HG03095 (cell line): Measurements from ENCODE around the gene CKS1B.

Source experiments
- ATAC-seq: cut with Tn5 transposase; IDR thresholded peaks from one replicate; pipeline ENCODE4 v1.9.1; 2021; ENCODE audit warnings: moderate library complexity; ENCODE audit not compliant: unreplicated experiment

The CKS1B gene

GRCh38 chr1:155000411-155000725 is 25.9 kb downstream of the CKS1B start:
- no peak for ATAC-seq

GRCh38 chr1:155000726-155001424 is 26.4 kb downstream of the CKS1B start:
- peak; percentile 39 for ATAC-seq

DNA sequence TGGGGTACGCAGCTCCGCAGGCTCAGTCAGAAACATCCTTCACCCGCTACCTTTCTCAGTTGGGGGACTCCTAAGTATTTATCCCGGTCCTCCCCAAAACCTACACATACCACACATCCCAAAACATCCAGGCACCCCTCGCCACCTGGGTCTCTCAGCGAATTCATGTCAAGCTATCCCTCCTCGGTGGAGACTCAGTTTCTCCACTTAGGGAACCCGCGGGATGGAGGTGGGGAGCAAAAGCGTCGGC is 26.9 kb downstream of the CKS1B start:
- peak; percentile 5 for ATAC-seq

DNA sequence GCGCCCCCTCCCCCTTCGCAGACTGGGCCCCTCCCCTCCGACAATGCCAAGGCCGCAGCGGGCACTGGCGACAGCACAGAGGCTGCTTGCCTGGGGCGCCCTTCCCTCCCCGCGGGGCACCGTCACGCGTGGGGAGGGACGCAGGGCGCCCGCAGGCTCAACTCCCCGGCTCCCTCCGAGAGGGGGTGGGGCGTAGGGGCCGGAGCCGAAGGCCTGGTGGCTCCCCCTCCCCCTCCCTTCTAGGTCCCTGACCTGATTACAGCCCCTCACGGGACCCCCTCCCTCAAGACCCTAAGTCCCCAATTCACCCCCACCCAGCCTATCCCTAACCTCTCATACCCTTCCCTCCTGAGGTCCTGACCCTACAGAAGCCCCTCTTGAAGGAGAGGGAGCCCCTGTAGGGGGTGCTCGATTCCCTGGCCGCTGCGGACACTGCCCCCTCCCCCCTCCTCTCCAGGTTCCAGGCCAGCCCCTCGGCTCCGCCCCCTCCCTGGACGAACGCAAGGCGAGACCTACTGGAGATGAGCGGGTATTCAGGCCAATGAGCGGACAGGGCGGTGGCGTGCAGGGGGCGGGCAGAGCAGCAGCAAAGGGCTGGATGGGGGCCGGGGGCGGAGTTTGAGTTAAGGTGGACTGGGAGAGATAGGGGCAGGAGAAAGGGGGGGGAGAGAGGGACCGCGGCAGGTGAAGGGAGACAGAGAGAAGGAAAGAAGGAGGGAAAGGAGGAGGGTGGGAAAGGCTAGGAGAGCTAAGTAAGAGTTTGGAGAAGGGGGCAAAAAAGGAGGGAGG is 27.4 kb downstream of the CKS1B start:
- peak; percentile 44 for ATAC-seq

DNA sequence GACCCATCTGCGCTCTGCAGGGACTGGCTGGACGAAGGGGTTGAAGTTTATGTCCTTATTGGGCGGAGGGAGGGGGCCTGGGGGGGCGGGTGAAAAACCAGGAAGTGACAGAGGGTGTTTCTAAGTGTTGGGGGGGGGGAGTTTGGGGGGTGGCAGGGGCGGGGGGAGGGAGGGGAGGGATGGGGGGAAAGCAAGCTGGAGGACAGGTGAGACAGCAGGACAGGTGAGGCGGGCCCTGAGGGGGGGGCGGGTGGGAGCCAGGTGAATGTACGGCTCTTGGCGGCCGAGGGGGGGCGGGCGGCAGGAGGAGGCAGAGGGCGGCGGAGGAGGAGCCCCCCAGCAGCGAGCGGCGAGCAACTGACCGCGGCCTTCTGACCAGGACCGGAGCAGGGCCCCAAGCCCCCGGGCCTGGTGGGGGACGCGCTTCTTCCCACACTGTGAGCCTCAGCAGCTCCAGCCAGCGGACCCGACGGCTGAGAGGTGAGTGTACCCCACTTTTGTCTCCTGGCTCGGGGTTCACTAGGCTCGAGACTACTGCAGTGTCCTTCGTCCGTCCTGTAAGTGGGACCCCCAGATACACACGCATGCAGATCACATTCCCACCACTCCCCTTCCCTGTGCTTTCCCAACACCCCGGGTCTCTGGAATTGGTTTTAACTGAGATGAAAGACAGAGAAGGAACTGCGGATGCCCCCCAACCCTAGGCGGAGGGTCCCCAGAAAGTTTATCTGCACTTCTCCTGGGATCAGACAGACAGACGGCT is 28.2 kb downstream of the CKS1B start, which contains the start of gene ZBTB7B:
Gene ZBTB7B (plus strand): TSS at position 339 of the 763 bp plus-strand sequence. CDS start 11,859 bp downstream, outside the sequence.
- no peak for ATAC-seq

DNA sequence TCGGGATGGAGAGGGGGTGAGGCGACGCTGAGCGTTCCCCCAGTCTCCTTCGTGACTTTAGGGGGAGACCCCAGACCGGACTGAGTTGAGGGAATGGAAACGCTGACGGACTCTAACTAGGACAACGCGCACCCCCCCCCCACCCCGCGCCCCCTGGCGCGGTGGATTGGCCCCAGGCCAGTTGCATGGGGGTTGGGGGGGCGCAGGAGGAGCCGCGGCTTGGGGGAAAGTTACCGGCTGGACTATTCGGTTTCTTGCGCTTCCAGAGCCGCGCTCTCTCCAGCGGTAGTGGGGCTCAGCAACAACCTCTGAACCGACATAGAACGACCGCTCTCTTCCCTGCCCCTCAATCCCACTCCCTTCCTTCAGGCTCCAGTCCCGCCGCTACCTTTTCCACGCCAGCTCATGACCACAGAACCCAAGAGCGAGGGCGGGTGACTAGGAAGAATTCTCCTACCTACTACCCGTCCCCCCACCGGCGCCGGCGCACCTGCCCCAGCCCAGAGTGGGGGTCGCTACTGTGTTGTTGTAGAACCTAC is 28.8 kb downstream of the CKS1B start:
- no peak for ATAC-seq

DNA sequence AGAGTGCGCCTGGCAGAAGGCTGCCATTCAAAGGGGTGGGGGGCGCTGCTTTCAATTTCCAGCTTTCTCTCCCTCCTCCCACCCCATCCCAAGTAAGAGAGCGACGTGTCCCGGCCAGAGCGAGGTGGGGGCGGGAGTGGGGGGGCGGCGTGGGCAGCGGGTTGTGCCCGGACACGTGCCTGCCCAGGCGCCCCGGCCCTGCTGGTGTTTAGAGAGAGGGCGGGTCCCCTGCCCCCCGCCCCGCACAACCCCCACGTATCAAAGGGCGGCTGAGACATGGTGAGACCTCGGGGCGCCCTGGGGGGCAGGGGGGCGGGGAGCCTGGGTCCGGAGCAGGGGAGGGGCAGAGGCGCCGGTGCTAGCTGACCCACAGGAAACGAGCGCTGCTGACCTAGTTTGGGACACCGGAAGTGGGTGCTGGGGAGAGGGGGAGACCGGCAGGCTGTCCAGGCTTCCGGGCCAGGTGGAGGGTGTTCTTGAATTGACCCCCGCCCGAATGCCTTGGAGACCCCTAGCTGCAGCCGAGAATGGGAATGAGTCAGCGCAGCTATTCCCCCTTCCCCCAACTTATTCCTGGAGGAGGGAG is 29.4 kb downstream of the CKS1B start:
- no peak for ATAC-seq

DNA sequence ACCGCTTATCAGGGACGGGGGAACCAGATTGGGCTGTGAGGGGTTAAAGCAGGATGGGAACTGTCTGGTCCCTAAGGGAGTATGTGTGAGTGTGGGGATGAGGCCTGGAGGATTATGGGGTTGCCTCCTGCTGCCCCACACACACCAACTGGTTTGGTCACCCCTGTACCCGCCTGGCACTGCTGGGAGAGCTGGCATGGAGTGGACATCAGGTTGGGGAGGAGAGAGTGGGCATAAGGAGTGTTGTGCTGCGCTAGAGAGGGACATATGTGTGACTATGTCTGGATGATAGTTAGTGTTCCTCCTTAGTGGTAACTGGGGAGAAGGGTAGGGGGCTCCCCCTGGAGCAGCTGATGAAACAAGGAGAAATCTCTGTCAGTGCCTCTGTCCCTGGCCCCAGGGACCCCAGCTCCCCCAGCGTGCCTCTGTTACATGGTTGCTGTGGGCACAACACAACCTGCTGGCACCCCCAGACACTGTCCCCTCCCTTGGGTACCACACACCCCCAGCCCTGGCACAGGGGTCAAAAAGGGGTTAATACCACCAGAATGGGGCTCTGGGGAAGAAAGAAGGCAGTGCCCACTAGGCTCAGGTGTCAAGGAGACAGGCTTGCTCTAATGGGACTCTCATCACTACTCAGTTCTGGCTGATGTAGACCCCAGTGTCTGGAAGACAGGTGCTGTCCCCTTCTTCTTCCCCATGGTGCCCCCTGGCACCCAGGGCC is 30.0 kb downstream of the CKS1B start:
- no peak for ATAC-seq

DNA sequence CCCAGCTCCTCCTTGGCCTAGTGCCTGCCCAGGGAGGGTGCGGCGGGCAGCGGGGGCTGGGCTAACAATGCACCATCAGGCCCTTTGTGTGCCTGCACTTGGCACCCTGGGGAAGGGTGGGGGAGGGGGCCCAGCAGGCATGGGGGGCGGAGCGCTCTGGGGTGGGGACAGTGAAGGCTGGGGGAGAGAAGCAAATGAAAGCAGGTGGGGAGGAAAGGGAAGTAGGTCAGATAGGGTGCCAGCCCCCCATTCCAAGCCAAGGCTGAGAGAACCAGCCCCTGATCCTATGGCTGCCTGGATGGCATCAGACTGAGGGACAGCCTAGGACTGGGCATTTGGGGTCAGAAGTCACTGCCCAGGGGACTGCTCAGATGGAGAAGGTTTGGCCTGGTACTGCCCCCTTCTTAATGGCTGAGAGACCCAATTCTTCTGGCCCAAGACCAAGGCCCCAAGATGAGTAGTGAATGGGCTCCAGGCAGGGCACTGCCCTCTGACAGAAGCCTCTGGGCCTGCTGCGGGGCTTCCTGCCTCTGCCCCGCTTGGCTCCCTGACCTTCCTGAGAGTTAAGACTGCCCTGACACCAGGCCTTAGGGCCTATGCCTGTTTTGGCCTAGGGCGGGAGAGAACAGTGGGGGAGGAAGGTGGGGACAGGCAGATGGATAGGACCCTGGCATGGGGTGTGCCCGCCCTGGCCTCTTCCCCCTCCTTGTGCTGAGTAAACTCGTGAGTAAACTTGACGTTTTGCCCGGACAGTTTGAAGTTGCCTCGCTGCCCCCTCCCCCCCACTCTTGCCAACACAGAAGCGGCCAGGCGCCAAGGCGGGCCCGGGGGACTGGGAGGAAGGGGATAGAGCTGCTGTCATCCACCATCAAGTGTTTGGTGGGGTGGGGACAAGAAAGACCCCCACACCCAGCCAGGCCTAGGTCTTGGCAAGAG is 30.9 kb downstream of the CKS1B start:
- no peak for ATAC-seq

DNA sequence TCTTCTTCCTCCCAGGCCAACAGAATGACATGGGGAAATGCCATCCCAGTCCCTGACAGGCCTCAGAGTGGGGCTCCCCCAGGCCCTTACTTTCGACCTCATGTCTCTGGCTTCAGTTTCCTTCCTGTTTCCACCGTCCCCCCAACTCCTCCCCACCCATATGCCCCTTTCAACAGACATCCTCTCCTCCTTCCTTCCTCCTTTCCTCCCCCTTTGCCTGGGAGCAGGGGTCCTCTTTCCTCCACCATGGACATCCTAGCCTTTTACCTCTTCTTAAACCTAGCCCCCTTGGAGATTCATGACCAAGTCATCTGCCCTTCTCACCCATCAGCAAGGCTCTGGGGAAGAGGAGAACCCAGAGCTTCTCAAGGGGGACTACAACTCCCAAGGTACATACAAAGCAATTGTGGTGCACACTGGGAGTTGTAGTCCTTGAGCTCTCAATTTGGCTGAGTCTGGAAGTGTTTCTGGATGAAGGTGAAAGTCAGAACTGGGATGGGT is 32.2 kb downstream of the CKS1B start:
- ATAC-seq, result no peak

- no peak for ATAC-seq
Measured at GRCh38 chr1:155007251-155007828, 32.9 kb downstream of the CKS1B start.

DNA sequence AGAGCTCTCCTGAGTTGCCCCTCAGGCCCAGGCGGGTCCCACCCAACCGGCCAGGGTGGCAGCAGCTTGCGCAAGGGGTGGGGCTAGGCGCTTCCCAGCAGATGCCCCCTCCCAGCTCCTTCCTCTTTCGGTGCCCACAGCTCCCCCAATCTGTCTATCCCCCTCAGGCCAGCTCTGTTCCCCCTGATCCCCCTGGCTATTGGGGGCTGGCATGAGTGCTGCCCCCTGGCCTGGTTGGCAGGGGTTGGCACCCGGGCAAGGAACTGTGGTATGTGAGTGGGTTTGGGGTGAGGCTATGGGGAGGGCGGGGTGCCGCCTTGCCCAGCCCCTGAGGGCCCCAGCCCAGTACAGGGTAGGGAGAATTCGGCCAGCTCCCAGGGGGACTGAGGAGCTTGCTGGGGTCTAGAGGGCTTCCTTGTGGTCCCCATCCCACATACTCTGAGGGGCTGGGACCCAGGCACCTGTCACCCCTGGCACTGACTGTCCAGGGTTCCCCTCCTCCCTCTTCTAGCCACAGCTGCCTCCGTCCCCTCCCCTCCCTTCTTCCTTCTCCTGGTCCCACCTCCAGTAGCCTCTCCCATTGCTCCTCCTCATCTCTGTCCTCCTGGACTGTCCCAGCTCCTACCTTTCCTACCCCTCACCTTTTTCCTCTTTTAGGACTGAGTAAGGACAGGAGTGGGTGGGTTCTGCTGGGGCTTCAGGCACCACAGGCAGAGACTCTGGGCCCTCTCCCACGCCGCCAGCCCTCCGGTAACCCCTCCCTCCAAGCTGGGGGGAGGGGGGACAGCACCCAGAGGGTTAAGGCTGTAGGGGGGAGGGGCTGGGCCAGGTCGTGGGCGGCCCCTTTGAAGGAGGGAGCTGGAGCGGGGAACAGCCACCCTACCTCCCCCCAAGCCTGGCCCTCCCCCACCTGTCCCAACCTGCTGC is 33.8 kb downstream of the CKS1B start:
- no peak for ATAC-seq

GRCh38 chr1:155009221-155009711 is 34.8 kb downstream of the CKS1B start:
- no peak for ATAC-seq

DNA sequence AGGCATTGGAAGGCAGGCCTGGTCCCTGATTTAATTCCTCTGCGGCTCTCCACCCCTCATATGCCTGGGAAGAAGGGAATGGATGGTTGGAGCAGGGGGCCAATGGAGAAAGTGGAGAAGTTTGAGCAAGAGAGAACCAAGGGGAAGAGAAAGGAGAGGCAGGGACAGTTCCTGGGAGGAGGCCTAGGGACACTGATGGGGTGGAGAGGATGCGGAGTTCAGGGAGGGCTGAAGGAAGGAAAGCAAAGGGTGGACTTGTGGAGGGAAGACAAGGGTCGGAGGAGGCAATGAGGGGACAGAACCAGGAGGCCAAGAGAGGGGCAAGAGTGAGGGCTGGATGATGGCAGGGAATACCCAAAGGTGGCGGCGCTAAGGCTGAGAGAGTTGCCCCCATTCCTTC is 35.3 kb downstream of the CKS1B start:
- no peak for ATAC-seq

- no peak for ATAC-seq
Measured at GRCh38 chr1:155010211-155010918, 35.9 kb downstream of the CKS1B start.

DNA sequence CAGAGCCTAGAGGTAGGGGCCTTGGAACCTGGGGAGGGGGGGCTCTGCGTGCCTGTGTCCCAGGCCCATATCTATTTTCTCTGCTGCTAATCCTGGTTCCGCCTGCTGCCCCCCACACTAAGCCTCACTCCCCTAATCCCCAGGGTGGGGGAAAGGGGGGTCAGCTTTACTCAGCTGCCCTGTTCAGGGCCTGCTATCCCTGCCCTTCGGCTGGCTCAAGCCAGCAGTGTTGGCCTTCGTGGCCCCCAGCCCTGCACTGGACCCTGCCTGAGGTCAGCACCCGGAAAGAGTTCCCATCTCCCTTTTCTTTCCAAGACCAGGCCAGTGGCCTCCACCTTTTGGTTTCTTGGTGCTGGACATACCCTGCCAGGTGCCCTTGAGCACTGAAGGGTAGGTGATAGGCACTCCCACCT is 36.5 kb downstream of the CKS1B start:
- ATAC-seq, result no peak

DNA sequence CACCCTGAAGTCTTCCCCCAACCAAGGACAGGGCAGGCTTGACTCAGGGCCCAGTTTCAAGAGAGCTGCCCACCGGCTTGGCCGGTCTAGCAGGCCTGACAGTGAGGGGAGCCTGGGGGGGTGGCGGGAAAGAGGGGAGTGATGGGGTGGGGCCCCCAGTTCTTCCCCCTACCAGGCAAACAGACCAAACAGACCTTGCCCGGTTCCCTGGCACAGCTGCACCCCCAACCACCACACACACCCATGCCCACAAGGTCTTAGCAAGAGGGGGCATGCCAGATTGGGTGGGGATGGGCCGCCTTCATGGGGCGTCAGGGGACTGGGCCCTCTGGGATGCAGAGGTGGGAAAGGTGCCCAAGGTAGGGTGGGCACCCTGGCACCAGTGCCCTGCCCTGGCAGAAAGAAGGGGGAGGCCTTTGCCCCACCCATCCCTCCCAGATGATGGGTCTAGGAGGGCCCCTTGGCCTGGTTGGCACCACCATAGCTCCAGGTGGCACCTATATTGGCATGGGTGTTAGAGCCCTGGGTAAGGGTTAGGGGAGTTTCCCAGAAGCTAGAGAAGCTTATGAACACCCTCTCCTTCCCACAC is 37.0 kb downstream of the CKS1B start:
- no peak for ATAC-seq
